Keratinocyte (primary cell): Measurements from ENCODE around the gene CRYM. TPM values are rescaled to one million over a fixed set of nuclear protein-coding genes. Genes with fewer than 3 reads are reported as not detected.

Source experiments
- DNase-seq: peaks from one replicate; pipeline ENCODE4 v3.0.0-alpha.2; 2011; ENCODE audit warnings: low read depth, missing footprints, low spot score
- FAIRE-seq: peaks from 2 replicates; lab custom pipeline; 2011; peaks lifted over from hg19 to GRCh38; lab: Jason Lieb, UNC
- H2AFZ ChIP-seq: 2 replicates; pipeline ENCODE4 v1.6.0; 2012; ENCODE audit warnings: low read length, control low read depth, inconsistent platforms; ENCODE audit not compliant: control insufficient read depth
- H3K27ac ChIP-seq: 2 replicates; pipeline ENCODE4 v1.5.1; 2011; ENCODE audit warnings: low read length; ENCODE audit not compliant: control insufficient read depth, insufficient read depth
- H3K27me3 ChIP-seq: 3 replicates; pipeline ENCODE4 v1.6.0; 2011; ENCODE audit warnings: low read length; ENCODE audit not compliant: control insufficient read depth, insufficient read depth; ENCODE audit errors: extremely low read depth
- H3K36me3 ChIP-seq, 2 experiments: 2 replicates in 1 of 2; 3 replicates in 1 of 2; pipeline ENCODE4 v1.5.1; 2011; ENCODE audit warnings: low read length in 2 of 2, mild to moderate bottlenecking in 1 of 2; ENCODE audit not compliant: control insufficient read depth in 2 of 2, insufficient read depth in 2 of 2; ENCODE audit errors: extremely low read depth in 1 of 2
- H3K4me1 ChIP-seq: 3 replicates; pipeline ENCODE4 v1.5.1; 2011; ENCODE audit warnings: low read length; ENCODE audit not compliant: control insufficient read depth, insufficient read depth; ENCODE audit errors: extremely low read depth
- H3K4me2 ChIP-seq: 3 replicates; pipeline ENCODE4 v1.6.0; 2011; ENCODE audit warnings: low read depth, low read length; ENCODE audit not compliant: control insufficient read depth, insufficient read depth; ENCODE audit errors: extremely low read depth
- H3K4me3 ChIP-seq, 3 experiments: fragments of 200-600 bp in 1 of 3; sonication (generic) in 1 of 3; 2 replicates in 2 of 3; 3 replicates in 1 of 3; pipeline ENCODE4 v1.5.1; 2011 to 2016; ENCODE audit warnings: low read length in 3 of 3, mild to moderate bottlenecking in 3 of 3, control low read depth in 2 of 3, inconsistent platforms in 1 of 3, low read depth in 1 of 3, mixed read lengths in 1 of 3, mixed run types in 1 of 3, moderate library complexity in 1 of 3; ENCODE audit not compliant: control insufficient read depth in 2 of 3, insufficient read depth in 2 of 3; ENCODE audit errors: extremely low read depth in 1 of 3
- H3K79me2 ChIP-seq: 2 replicates; pipeline ENCODE4 v1.6.0; 2012; ENCODE audit warnings: low read length; ENCODE audit not compliant: control insufficient read depth, insufficient read depth
- H3K9ac ChIP-seq: 3 replicates; pipeline ENCODE4 v1.6.0; 2011; ENCODE audit warnings: low read length; ENCODE audit not compliant: control insufficient read depth, insufficient read depth; ENCODE audit errors: extremely low read depth
- H3K9me1 ChIP-seq: 3 replicates; pipeline ENCODE4 v1.6.0; 2011; ENCODE audit warnings: low read length; ENCODE audit not compliant: control insufficient read depth, insufficient read depth; ENCODE audit errors: extremely low read depth
- H3K9me3 ChIP-seq: 2 replicates; pipeline ENCODE4 v1.5.1; 2012; ENCODE audit warnings: low read depth, low read length; ENCODE audit not compliant: control insufficient read depth
- H4K20me1 ChIP-seq: 3 replicates; pipeline ENCODE4 v1.6.0; 2011; ENCODE audit warnings: low read length; ENCODE audit not compliant: control insufficient read depth, insufficient read depth; ENCODE audit errors: extremely low read depth
- CTCF ChIP-seq, 3 experiments: IDR thresholded peaks in 1 of 3; conservative IDR thresholded peaks in 1 of 3; optimal IDR thresholded peaks in 1 of 3; 2 replicates in 2 of 3; 3 replicates in 1 of 3; pipeline versions ENCODE3 to v1.5.1; 2011; ENCODE audit warnings: low read length in 3 of 3, mild to moderate bottlenecking in 3 of 3, moderate library complexity in 2 of 3, control low read depth in 1 of 3, inconsistent platforms in 1 of 3; ENCODE audit not compliant: insufficient read depth in 2 of 3; ENCODE audit errors: extremely low read depth in 1 of 3
- EZH2 ChIP-seq: IDR thresholded peaks from one replicate; pipeline ENCODE4 v1.6.1; 2012; ENCODE audit warnings: inconsistent platforms, mild to moderate bottlenecking, low read length, moderate library complexity
- dilution Hi-C: fragments of 300-500 bp; cut with MboI; formaldehyde crosslinking; loops from one replicate; pipeline ENCODE4 v1.7.0; 2020; ENCODE audit warnings: low sequenced_read_pairs; ENCODE audit not compliant: extremely low pct_ligation_motif_present
- polyA plus RNA-seq, 5 experiments: library from polyadenylated mRNA; depleted of rRNA in 3 of 5; stranded (reverse) in 3 of 5; stranded (forward) in 1 of 5; unstranded in 1 of 5; fragments of >200 nt; gene quantifications; 1 replicate in 1 of 5; 2 replicates in 3 of 5; 3 replicates in 1 of 5; pipeline versions ENCODE4 v1.2.1 to v1.2.3, GENCODE V29; 2011 to 2012; ENCODE audit warnings: missing spikeins in 2 of 5, low read depth in 1 of 5, low replicate concordance in 1 of 5

Gene CRYM
- polyA plus RNA-seq, 1 donor (not counting 4 experiments of a cell fraction or from before 2014, with no cell fraction given), result 0.18 TPM

- Histone ChIP-seq H3K4me1 (no peaks in the 10 kb centered on the region), H3K9me1 (no peaks in the 10 kb centered on the region), H3K27me3 (peaks cover 16% of the 10 kb centered on the region), H2AFZ (no peak overlapping the region), H3K27ac (no peak overlapping the region), H3K4me2 (no peak overlapping the region), H3K9me3 (no peaks in the 10 kb centered on the region), H3K9ac (no peak overlapping the region), H3K36me3 (peaks cover 0 to 3% of the 10 kb centered on the region in 2 experiments), H3K79me2 (no peaks in the 10 kb centered on the region), H4K20me1 (no peaks in the 10 kb centered on the region), H3K4me3 (no peak overlapping the region)
- no peak for DNase-seq
- no peak for TF ChIP-seq EZH2
- no peak for TF ChIP-seq CTCF (optimal IDR thresholded peaks at IDR 0.05 in 1 of 3, IDR thresholded peaks at IDR 0.05 in 1 of 3, conservative IDR thresholded peaks at IDR 0.05 in 1 of 3; ENCODE audit: extremely low read depth in 1 of 3, insufficient read depth in 2 of 3, low read length in 3 of 3)
- dilution Hi-C loops, result no loop called here
- FAIRE-seq, result no peak
Measured at GRCh38 chr16:21285314-21285713, 7.2 kb upstream of the CRYM start.

- no peak overlapping the region for H3K9ac ChIP-seq
- H3K79me2 ChIP-seq, result no peaks in the 10 kb centered on the region
- H3K4me1 ChIP-seq, result no peaks in the 10 kb centered on the region
- no peaks in the 10 kb centered on the region for H3K9me3 ChIP-seq
- peaks cover 18% of the 10 kb centered on the region for H3K27me3 ChIP-seq
- H3K27ac ChIP-seq, result no peak overlapping the region
- dilution Hi-C loops, result no loop called here
- DNase-seq (no peak), FAIRE-seq (no peak)
- H3K36me3 ChIP-seq, result no peaks in the 10 kb centered on the region
- no peak overlapping the region for H2AFZ ChIP-seq
- H3K9me1 ChIP-seq, result no peaks in the 10 kb centered on the region
- TF ChIP-seq EZH2 (no peak), CTCF (optimal IDR thresholded peaks at IDR 0.05 in 1 of 3, IDR thresholded peaks at IDR 0.05 in 1 of 3, conservative IDR thresholded peaks at IDR 0.05 in 1 of 3; ENCODE audit: extremely low read depth in 1 of 3, insufficient read depth in 2 of 3, low read length in 3 of 3) (no peak)
- H4K20me1 ChIP-seq, result no peaks in the 10 kb centered on the region
- peak overlapping the region in 1 of 3 experiments; percentile 50 for H3K4me3 ChIP-seq
- peak overlapping the region; percentile 80 for H3K4me2 ChIP-seq
Measured at GRCh38 chr16:21284414-21284813, 6.3 kb upstream of the CRYM start.
